Activated CD4-positive, alpha-beta memory T cell treated with anti-CD3 and anti-CD28 coated beads for 36 hours (primary cell): ENCODE measurements around the gene ARID1B. TPM values are rescaled to one million over a fixed set of nuclear protein-coding genes. Genes with fewer than 3 reads are reported as not detected.

Experiments used
- CTCF ChIA-PET: fragments of 350-600 bp; sonication (Branson Sonifier 250); formaldehyde crosslinking; loops from one replicate; lab custom pipeline; 2021; ENCODE audit warnings: antibody characterized with exemption, inconsistent platforms; lab: Charles Lee
- POLR2A ChIA-PET: fragments of 350-600 bp; sonication (Branson Sonifier 250); formaldehyde crosslinking; loops from one replicate; lab custom pipeline; 2021; ENCODE audit warnings: antibody characterized with exemption; lab: Charles Lee
- DNase-seq: peaks from one replicate; pipeline ENCODE4 v3.0.0-alpha.2; 2020
- H3K27ac Mint-ChIP-seq: one replicate; pipeline ENCODE4 v1.8.0; 2021; ENCODE audit warnings: mixed read lengths
- H3K27me3 Mint-ChIP-seq: one replicate; pipeline ENCODE4 v1.8.0; 2021; ENCODE audit warnings: mixed read lengths
- H3K36me3 Mint-ChIP-seq: one replicate; pipeline ENCODE4 v1.8.0; 2021; ENCODE audit warnings: mixed read lengths
- H3K4me1 Mint-ChIP-seq: one replicate; pipeline ENCODE4 v1.8.0; 2021; ENCODE audit warnings: low read depth, mixed read lengths
- H3K4me3 Mint-ChIP-seq: one replicate; pipeline ENCODE4 v1.8.0; 2021; ENCODE audit warnings: mild to moderate bottlenecking, mixed read lengths
- H3K9me3 Mint-ChIP-seq: one replicate; pipeline ENCODE4 v1.8.0; 2021; ENCODE audit warnings: mixed read lengths
- intact Hi-C: fragments of 100-400 bp; cut with micrococcal nuclease; formaldehyde crosslinking; loops from one replicate; pipeline ENCODE4 v1.15.1; 2023
- total RNA-seq, 2 experiments: library from RNA; stranded (reverse); gene quantifications; one replicate each; pipeline ENCODE4 v1.2.3, GENCODE V29; 2021

Gene ARID1B
- total RNA-seq, 2 experiments from 2014 or later: 39.0 to 41.5 TPM

GRCh38 chr6:157219201-157220200 is 442.3 kb downstream of the ARID1B start:
- POLR2A ChIA-PET: no interaction called here
- Mint-ChIP-seq H3K4me3 (no peak overlapping the region), H3K27ac (no peak overlapping the region)

GRCh38 chr6:157220485-157220884 is 443.3 kb downstream of the ARID1B start:
- no peaks in the 10 kb centered on the region for H3K9me3 Mint-ChIP-seq
- DNase-seq: no peak
- H3K36me3 Mint-ChIP-seq: no peaks in the 10 kb centered on the region
- CTCF ChIA-PET: interaction anchor here (0.6 to 1.1 kb wide), 4 partner anchors 13 to 186 kb away, joined by 3 to 4 read pairs (median 3); no protein-coding TSS in a partner anchor
- POLR2A ChIA-PET: no interaction called here
- peak overlapping the region; percentile 65 for H3K4me3 Mint-ChIP-seq
- no peak overlapping the region for H3K27ac Mint-ChIP-seq
- peaks cover 30% of the 10 kb centered on the region for H3K4me1 Mint-ChIP-seq
- intact Hi-C loops: loop anchor here (2.0 to 5.0 kb wide), 2 partner anchors 14 to 118 kb away; no protein-coding TSS in a partner anchor
- H3K27me3 Mint-ChIP-seq: no peaks in the 10 kb centered on the region

More at GRCh38 chr6:157219201-157220200, 442.3 kb downstream of the ARID1B start:
- DNase-seq: no peak
- intact Hi-C loops: loop anchor here (2.0 to 5.0 kb wide), 2 partner anchors 15 to 117 kb away; no protein-coding TSS in a partner anchor
- CTCF ChIA-PET: interaction anchor here (0.9 to 1.1 kb wide), 2 partner anchors 14 to 185 kb away, joined by 3 read pairs; no protein-coding TSS in a partner anchor
- Mint-ChIP-seq H3K9me3 (no peaks in the 10 kb centered on the region), H3K36me3 (no peaks in the 10 kb centered on the region), H3K4me1 (peaks cover 30% of the 10 kb centered on the region), H3K27me3 (no peaks in the 10 kb centered on the region)

GRCh38 chr6:157221049-157221816 is 444.1 kb downstream of the ARID1B start:
- CTCF ChIA-PET: interaction anchor here (0.6 to 1.0 kb wide), 2 partner anchors 14 to 16 kb away, joined by 3 to 4 read pairs; no protein-coding TSS in a partner anchor
- peak; percentile 92 for DNase-seq
- Mint-ChIP-seq H3K4me3 (peak overlapping the region; percentile 65), H3K27ac (peak overlapping the region; percentile 64), H3K4me1 (peaks cover 33% of the 10 kb centered on the region), H3K27me3 (no peaks in the 10 kb centered on the region), H3K9me3 (no peaks in the 10 kb centered on the region), H3K36me3 (no peaks in the 10 kb centered on the region)
- intact Hi-C loops: loop anchor here (1.0 to 5.0 kb wide), 3 partner anchors 14 to 119 kb away; no protein-coding TSS in a partner anchor
- POLR2A ChIA-PET: no interaction called here

GRCh38 chr6:157221817-157222175 is 444.6 kb downstream of the ARID1B start:
- H3K27me3 Mint-ChIP-seq: no peaks in the 10 kb centered on the region
- H3K9me3 Mint-ChIP-seq: no peaks in the 10 kb centered on the region
- CTCF ChIA-PET: no interaction called here
- H3K4me3 Mint-ChIP-seq: peak overlapping the region; percentile 65
- POLR2A ChIA-PET: no interaction called here
- no peak for DNase-seq
- intact Hi-C loops: loop anchor here (1.0 to 5.0 kb wide), 3 partner anchors 13 to 119 kb away; no protein-coding TSS in a partner anchor
- H3K4me1 Mint-ChIP-seq: peaks cover 32% of the 10 kb centered on the region
- no peaks in the 10 kb centered on the region for H3K36me3 Mint-ChIP-seq
- H3K27ac Mint-ChIP-seq: no peak overlapping the region

- Mint-ChIP-seq H3K4me1 (peaks cover 38% of the 10 kb centered on the region), H3K4me3 (no peak overlapping the region), H3K36me3 (no peaks in the 10 kb centered on the region), H3K27me3 (no peaks in the 10 kb centered on the region), H3K9me3 (no peaks in the 10 kb centered on the region), H3K27ac (no peak overlapping the region)
- intact Hi-C loops: loop anchor here (5.0 kb wide), 1 partner anchor 120 kb away; no protein-coding TSS in a partner anchor
- ChIA-PET CTCF (interaction anchor here (4.4 kb wide), 1 partner anchor 14 kb away, joined by 24 read pairs; no protein-coding TSS in a partner anchor), POLR2A (no interaction called here)
- no peak for DNase-seq
Observed at GRCh38 chr6:157222201-157222981, 445.2 kb downstream of the ARID1B start.

GRCh38 chr6:157223021-157223430 is 445.8 kb downstream of the ARID1B start:
- ChIA-PET CTCF (interaction anchor here (4.4 kb wide), 1 partner anchor 13 kb away, joined by 24 read pairs; no protein-coding TSS in a partner anchor), POLR2A (interaction anchor here (0.9 to 1.8 kb wide), 2 partner anchors 9 to 13 kb away, joined by 3 to 4 read pairs; no protein-coding TSS in a partner anchor)
- Mint-ChIP-seq H3K4me3 (no peak overlapping the region), H3K4me1 (peaks cover 44% of the 10 kb centered on the region), H3K36me3 (no peaks in the 10 kb centered on the region), H3K27me3 (no peaks in the 10 kb centered on the region), H3K27ac (no peak overlapping the region), H3K9me3 (no peaks in the 10 kb centered on the region)
- intact Hi-C loops: loop anchor here (5.0 kb wide), 1 partner anchor 121 kb away; no protein-coding TSS in a partner anchor
- DNase-seq: no peak

- ChIA-PET CTCF (interaction anchor here (0.7 to 4.4 kb wide), 2 partner anchors 13 to 882 kb away, joined by 4 to 24 read pairs; no protein-coding TSS in a partner anchor), POLR2A (interaction anchor here (0.9 to 1.8 kb wide), 2 partner anchors 10 to 12 kb away, joined by 3 to 4 read pairs; no protein-coding TSS in a partner anchor)
- H3K4me1 Mint-ChIP-seq: peaks cover 44% of the 10 kb centered on the region
- no peak overlapping the region for H3K27ac Mint-ChIP-seq
- no peaks in the 10 kb centered on the region for H3K27me3 Mint-ChIP-seq
- H3K9me3 Mint-ChIP-seq: no peaks in the 10 kb centered on the region
- H3K36me3 Mint-ChIP-seq: no peaks in the 10 kb centered on the region
- no peak overlapping the region for H3K4me3 Mint-ChIP-seq
- intact Hi-C loops: loop anchor here (5.0 kb wide), 1 partner anchor 121 kb away; no protein-coding TSS in a partner anchor
- DNase-seq: no peak
Observed at GRCh38 chr6:157223511-157223910, 446.3 kb downstream of the ARID1B start.

GRCh38 chr6:157224178-157224950 is 447.2 kb downstream of the ARID1B start:
- POLR2A ChIA-PET: interaction anchor here (0.9 to 1.8 kb wide), 2 partner anchors 10 to 11 kb away, joined by 3 to 4 read pairs; no protein-coding TSS in a partner anchor

GRCh38 chr6:157224951-157225574 is 447.9 kb downstream of the ARID1B start:
- Mint-ChIP-seq H3K4me1 (peaks cover 51% of the 10 kb centered on the region), H3K9me3 (no peaks in the 10 kb centered on the region), H3K36me3 (no peaks in the 10 kb centered on the region), H3K27ac (no peak overlapping the region), H3K27me3 (no peaks in the 10 kb centered on the region), H3K4me3 (no peak overlapping the region)
- DNase-seq: no peak
- intact Hi-C loops: loop anchor here (5.0 kb wide), 1 partner anchor 123 kb away; no protein-coding TSS in a partner anchor
- CTCF ChIA-PET: interaction anchor here (2.3 to 4.4 kb wide), 2 partner anchors 11 to 50 kb away, joined by 5 to 24 read pairs; no protein-coding TSS in a partner anchor
- POLR2A ChIA-PET: no interaction called here

More at GRCh38 chr6:157224178-157224950, 447.2 kb downstream of the ARID1B start:
- Mint-ChIP-seq H3K36me3 (no peaks in the 10 kb centered on the region), H3K9me3 (no peaks in the 10 kb centered on the region), H3K4me1 (peaks cover 51% of the 10 kb centered on the region), H3K4me3 (no peak overlapping the region), H3K27ac (no peak overlapping the region), H3K27me3 (no peaks in the 10 kb centered on the region)
- CTCF ChIA-PET: interaction anchor here (4.4 kb wide), 1 partner anchor 12 kb away, joined by 24 read pairs; no protein-coding TSS in a partner anchor
- no peak for DNase-seq
- intact Hi-C loops: loop anchor here (5.0 kb wide), 1 partner anchor 122 kb away; no protein-coding TSS in a partner anchor
